Dendritic cell treated with granulocyte-macrophage colony-stimulating factor and Interleukin-4, amounts not matched to agents 40 ng/mL and 50 ng/mL, for 4 days (primary cell): ENCODE results near the gene SAMD4A.
"Not testable (repeated sequence)": the region's sequence is repeated elsewhere in the genome, so short reads cannot be mapped to it uniquely, and the experiment has no call there.

Source experiments
- H3K27ac Mint-ChIP-seq: one replicate; pipeline ENCODE4 v1.8.0; 2022; ENCODE audit warnings: mild to moderate bottlenecking, mixed read lengths
- H3K27me3 Mint-ChIP-seq: one replicate; pipeline ENCODE4 v1.8.0; 2022; ENCODE audit warnings: mild to moderate bottlenecking, mixed read lengths
- H3K36me3 Mint-ChIP-seq: one replicate; pipeline ENCODE4 v1.8.0; 2022; ENCODE audit warnings: low read depth, mixed read lengths
- H3K4me1 Mint-ChIP-seq: one replicate; pipeline ENCODE4 v1.8.0; 2022; ENCODE audit warnings: low read depth, mixed read lengths
- H3K4me3 Mint-ChIP-seq: one replicate; pipeline ENCODE4 v1.8.0; 2022; ENCODE audit warnings: mild to moderate bottlenecking, moderate library complexity, mixed read lengths
- H3K9me3 Mint-ChIP-seq: one replicate; pipeline ENCODE4 v1.8.0; 2022; ENCODE audit warnings: mixed read lengths
- intact Hi-C: fragments of 100-400 bp; cut with micrococcal nuclease; formaldehyde crosslinking; loops from one replicate; pipeline ENCODE4 v1.15.0; 2022

Gene SAMD4A

GRCh38 chr14:54734966-54735365 lies 168.0 kb downstream of the SAMD4A start:
- H3K36me3 Mint-ChIP-seq, result no peaks in the 10 kb centered on the region
- H3K4me3 Mint-ChIP-seq, result no peak overlapping the region
- H3K4me1 Mint-ChIP-seq, result peaks cover 9% of the 10 kb centered on the region
- no peaks in the 10 kb centered on the region for H3K9me3 Mint-ChIP-seq
- intact Hi-C loops, result no loop called here
- no peak overlapping the region for H3K27ac Mint-ChIP-seq
- peaks cover 3% of the 10 kb centered on the region for H3K27me3 Mint-ChIP-seq

- H3K9me3 Mint-ChIP-seq, result no peaks in the 10 kb centered on the region
These were observed 168.5 kb downstream of the SAMD4A start for GRCh38 chr14:54735424-54735823.

GRCh38 chr14:54737132-54737711 lies 170.3 kb downstream of the SAMD4A start:
- Mint-ChIP-seq H3K27ac (no peak overlapping the region), H3K36me3 (no peaks in the 10 kb centered on the region), H3K9me3 (no peaks in the 10 kb centered on the region), H3K4me3 (no peak overlapping the region), H3K4me1 (no peaks in the 10 kb centered on the region), H3K27me3 (peaks cover 3% of the 10 kb centered on the region)
- intact Hi-C loops, result no loop called here

More at GRCh38 chr14:54735424-54735823, 168.5 kb downstream of the SAMD4A start:
- intact Hi-C loops, result no loop called here
- Mint-ChIP-seq H3K36me3 (no peaks in the 10 kb centered on the region), H3K27ac (no peak overlapping the region), H3K27me3 (peaks cover 3% of the 10 kb centered on the region), H3K4me3 (no peak overlapping the region), H3K4me1 (peaks cover 5% of the 10 kb centered on the region)

- Mint-ChIP-seq H3K4me1 (no peaks in the 10 kb centered on the region), H3K27me3 (peaks cover 3% of the 10 kb centered on the region)
These were observed 171.1 kb downstream of the SAMD4A start for GRCh38 chr14:54738009-54738408.

GRCh38 chr14:54739514-54739913 lies 172.6 kb downstream of the SAMD4A start:
- H3K36me3 Mint-ChIP-seq, result no peaks in the 10 kb centered on the region
- peaks cover 3% of the 10 kb centered on the region for H3K27me3 Mint-ChIP-seq
- H3K27ac Mint-ChIP-seq, result no peak overlapping the region
- no peak overlapping the region for H3K4me3 Mint-ChIP-seq
- no peaks in the 10 kb centered on the region for H3K4me1 Mint-ChIP-seq
- intact Hi-C loops, result no loop called here
- H3K9me3 Mint-ChIP-seq, result no peaks in the 10 kb centered on the region

More at GRCh38 chr14:54738009-54738408, 171.1 kb downstream of the SAMD4A start:
- no peak overlapping the region for H3K4me3 Mint-ChIP-seq
- intact Hi-C loops, result no loop called here
- H3K27ac Mint-ChIP-seq, result no peak overlapping the region
- no peaks in the 10 kb centered on the region for H3K36me3 Mint-ChIP-seq
- no peaks in the 10 kb centered on the region for H3K9me3 Mint-ChIP-seq

- Mint-ChIP-seq H3K27ac (no peak overlapping the region), H3K36me3 (no peaks in the 10 kb centered on the region), H3K4me3 (no peak overlapping the region), H3K9me3 (no peaks in the 10 kb centered on the region), H3K27me3 (peaks cover 5% of the 10 kb centered on the region), H3K4me1 (no peaks in the 10 kb centered on the region)
- intact Hi-C loops, result no loop called here
These were observed 175.8 kb downstream of the SAMD4A start for GRCh38 chr14:54742492-54743350.

GRCh38 chr14:54743382-54743781 lies 176.5 kb downstream of the SAMD4A start:
- intact Hi-C loops, result no loop called here
- Mint-ChIP-seq H3K4me1 (no peaks in the 10 kb centered on the region), H3K27me3 (peaks cover 4% of the 10 kb centered on the region), H3K27ac (no peak overlapping the region), H3K9me3 (no peaks in the 10 kb centered on the region), H3K4me3 (no peak overlapping the region), H3K36me3 (no peaks in the 10 kb centered on the region)

GRCh38 chr14:54746019-54746418 lies 179.1 kb downstream of the SAMD4A start:
- no peaks in the 10 kb centered on the region for H3K9me3 Mint-ChIP-seq
- no peak overlapping the region for H3K4me3 Mint-ChIP-seq
- H3K4me1 Mint-ChIP-seq, result no peaks in the 10 kb centered on the region
- H3K36me3 Mint-ChIP-seq, result no peaks in the 10 kb centered on the region
- no peak overlapping the region for H3K27ac Mint-ChIP-seq
- intact Hi-C loops, result no loop called here
- H3K27me3 Mint-ChIP-seq, result peaks cover 2% of the 10 kb centered on the region

- Mint-ChIP-seq H3K4me1 (no peaks in the 10 kb centered on the region), H3K4me3 (no peak overlapping the region), H3K36me3 (no peaks in the 10 kb centered on the region), H3K27me3 (peaks cover 2% of the 10 kb centered on the region), H3K9me3 (no peaks in the 10 kb centered on the region), H3K27ac (no peak overlapping the region)
- intact Hi-C loops, result no loop called here
These were observed 180.7 kb downstream of the SAMD4A start for GRCh38 chr14:54747616-54748015.

GRCh38 chr14:54749180-54749579 lies 182.3 kb downstream of the SAMD4A start:
- Mint-ChIP-seq H3K4me1 (no peaks in the 10 kb centered on the region), H3K27me3 (peaks cover 2% of the 10 kb centered on the region), H3K4me3 (no peak overlapping the region), H3K36me3 (no peaks in the 10 kb centered on the region), H3K27ac (no peak overlapping the region), H3K9me3 (no peaks in the 10 kb centered on the region)
- intact Hi-C loops, result no loop called here

GRCh38 chr14:54749727-54750126 lies 182.8 kb downstream of the SAMD4A start:
- peaks cover 2% of the 10 kb centered on the region for H3K27me3 Mint-ChIP-seq
- no peak overlapping the region for H3K27ac Mint-ChIP-seq
- H3K4me1 Mint-ChIP-seq, result no peaks in the 10 kb centered on the region
- intact Hi-C loops, result no loop called here
- H3K4me3 Mint-ChIP-seq, result no peak overlapping the region
- no peaks in the 10 kb centered on the region for H3K36me3 Mint-ChIP-seq
- H3K9me3 Mint-ChIP-seq, result no peaks in the 10 kb centered on the region

GRCh38 chr14:54752611-54753010 lies 185.7 kb downstream of the SAMD4A start:
- H3K27ac Mint-ChIP-seq, H3K36me3 Mint-ChIP-seq, intact Hi-C loops, H3K4me3 Mint-ChIP-seq, H3K4me1 Mint-ChIP-seq, H3K9me3 Mint-ChIP-seq, H3K27me3 Mint-ChIP-seq: not testable (repeated sequence)

GRCh38 chr14:54753396-54753795 lies 186.5 kb downstream of the SAMD4A start:
- H3K36me3 Mint-ChIP-seq, H3K27me3 Mint-ChIP-seq, H3K27ac Mint-ChIP-seq, H3K9me3 Mint-ChIP-seq, intact Hi-C loops, H3K4me3 Mint-ChIP-seq, H3K4me1 Mint-ChIP-seq: not testable (repeated sequence)

- H3K4me3 Mint-ChIP-seq, result no peak overlapping the region
- no peaks in the 10 kb centered on the region for H3K36me3 Mint-ChIP-seq
- intact Hi-C loops, result no loop called here
- H3K4me1 Mint-ChIP-seq, result no peaks in the 10 kb centered on the region
- no peak overlapping the region for H3K27ac Mint-ChIP-seq
- H3K27me3 Mint-ChIP-seq, result peaks cover 6% of the 10 kb centered on the region
- no peaks in the 10 kb centered on the region for H3K9me3 Mint-ChIP-seq
These were observed 187.2 kb downstream of the SAMD4A start for GRCh38 chr14:54754116-54754622.
